ENCODE measurements around the gene TREML1. TPM values are rescaled to one million over a fixed set of nuclear protein-coding genes. Genes with fewer than 3 reads are reported as not detected.

The TREML1 gene
- polyA plus RNA-seq, 3 donors, result 0.65 to 3.6 (median 2.6) TPM

- no peak overlapping the region for H3K27ac ChIP-seq (ENCODE audit: low read depth in 1 of 2, low read length in 2 of 2)
- Mint-ChIP-seq H3K36me3 (peaks cover 0 to 14% of the 10 kb centered on the region in 2 donors), H3K4me3 (no peak overlapping the region), H3K4me1 (no peaks in the 10 kb centered on the region), H3K27ac (no peak overlapping the region), H3K9me3 (no peaks in the 10 kb centered on the region), H3K27me3 (ENCODE audit: low read depth in 3 of 3) (no peaks in the 10 kb centered on the region)
- no peak for DNase-seq
- H4K20me1 ChIP-seq (ENCODE audit: insufficient read depth, low read length), result no peaks in the 10 kb centered on the region
- intact Hi-C loops (cut with micrococcal nuclease), result no loop called here
- H2AFZ ChIP-seq (ENCODE audit: insufficient read depth, low read depth, low read length, poor library complexity, severe bottlenecking), result no peak overlapping the region
- no peak overlapping the region for H3K9ac ChIP-seq (ENCODE audit: insufficient read depth, low read length, poor library complexity, severe bottlenecking)
- no peak overlapping the region for H3K4me2 ChIP-seq (replicated peaks; ENCODE audit: extremely low read depth, low read length, poor library complexity, severe bottlenecking)
- H3K9me3 ChIP-seq (replicated peaks in 1 of 2; ENCODE audit: control insufficient read depth in 1 of 2, insufficient read depth in 1 of 2, low read length in 2 of 2), result no peaks in the 10 kb centered on the region
- no peaks in the 10 kb centered on the region for H3K27me3 ChIP-seq (ENCODE audit: control insufficient read depth in 2 of 2, insufficient read depth in 2 of 2, low read length in 2 of 2)
- no peaks in the 10 kb centered on the region for H3K36me3 ChIP-seq (replicated peaks in 1 of 2; ENCODE audit: control insufficient read depth in 1 of 2, insufficient read depth in 2 of 2, low read length in 2 of 2)
- no peaks in the 10 kb centered on the region for H3K4me1 ChIP-seq (ENCODE audit: control insufficient read depth in 1 of 2, insufficient read depth in 2 of 2, low read length in 2 of 2)
- no peak overlapping the region for H3K4me3 ChIP-seq (replicated peaks in 1 of 3; ENCODE audit: low read depth in 2 of 3, low read length in 3 of 3)
- no peaks in the 10 kb centered on the region for H3K79me2 ChIP-seq (ENCODE audit: insufficient read depth, low read length)
- TF ChIP-seq CTCF (IDR thresholded peaks at IDR 0.05), result no peak
Measured at GRCh38 chr6:41136911-41137310, 17.2 kb downstream of the TREML1 start.

DNA sequence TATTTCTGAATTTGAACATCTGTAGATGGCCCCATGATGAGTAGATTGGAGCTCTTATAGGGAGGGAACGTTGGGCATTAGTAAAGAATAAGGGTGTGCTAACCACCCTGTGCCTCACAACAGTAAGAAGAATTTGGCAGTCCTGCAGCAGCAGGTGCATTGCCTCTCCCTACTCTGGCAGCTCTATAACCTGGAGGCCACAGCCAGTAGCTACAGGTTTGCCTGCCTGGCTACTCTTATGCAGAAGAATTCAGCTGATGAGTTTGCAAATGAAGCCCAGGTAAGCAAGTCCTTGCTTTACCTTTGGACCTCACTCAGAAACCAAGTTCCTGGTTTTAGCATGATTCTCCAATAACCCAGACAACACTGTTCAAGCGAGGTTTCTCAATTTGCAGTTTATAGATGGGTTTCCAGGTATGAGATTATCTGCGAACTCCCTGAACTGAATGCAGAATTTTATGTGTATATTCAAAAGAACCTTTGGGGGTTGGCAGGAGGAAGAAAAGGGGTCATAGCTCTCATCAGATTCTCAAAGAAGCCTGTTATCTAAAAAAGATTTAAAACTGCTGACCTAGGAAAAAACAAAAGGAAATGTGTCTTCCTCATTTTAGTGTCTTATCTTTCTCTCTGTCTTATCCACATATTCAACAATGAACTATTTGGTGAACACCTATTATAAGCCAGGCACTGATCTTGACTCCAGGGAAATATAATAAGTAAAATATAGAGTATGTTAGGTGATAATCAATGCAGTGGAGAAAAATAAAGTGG lies 18.9 kb downstream of the TREML1 start:
- H3K9me3 Mint-ChIP-seq, result no peaks in the 10 kb centered on the region
- Histone ChIP-seq H3K4me3 (replicated peaks in 1 of 3; ENCODE audit: low read depth in 2 of 3, low read length in 3 of 3) (no peak overlapping the region), H3K36me3 (replicated peaks in 1 of 2; ENCODE audit: control insufficient read depth in 1 of 2, insufficient read depth in 2 of 2, low read length in 2 of 2) (no peaks in the 10 kb centered on the region), H3K79me2 (ENCODE audit: insufficient read depth, low read length) (no peaks in the 10 kb centered on the region), H3K4me1 (ENCODE audit: control insufficient read depth in 1 of 2, insufficient read depth in 2 of 2, low read length in 2 of 2) (no peaks in the 10 kb centered on the region), H2AFZ (ENCODE audit: insufficient read depth, low read depth, low read length, poor library complexity, severe bottlenecking) (no peak overlapping the region), H3K9me3 (replicated peaks in 1 of 2; ENCODE audit: control insufficient read depth in 1 of 2, insufficient read depth in 1 of 2, low read length in 2 of 2) (no peaks in the 10 kb centered on the region), H3K27ac (ENCODE audit: low read depth in 1 of 2, low read length in 2 of 2) (no peak overlapping the region), H3K9ac (ENCODE audit: insufficient read depth, low read length, poor library complexity, severe bottlenecking) (no peak overlapping the region), H4K20me1 (ENCODE audit: insufficient read depth, low read length) (no peaks in the 10 kb centered on the region), H3K4me2 (replicated peaks; ENCODE audit: extremely low read depth, low read length, poor library complexity, severe bottlenecking) (no peak overlapping the region), H3K27me3 (ENCODE audit: control insufficient read depth in 2 of 2, insufficient read depth in 2 of 2, low read length in 2 of 2) (no peaks in the 10 kb centered on the region)
- peaks cover 0 to 12% of the 10 kb centered on the region in 2 donors for H3K36me3 Mint-ChIP-seq
- no peak for TF ChIP-seq CTCF (IDR thresholded peaks at IDR 0.05)
- DNase-seq, result no peak
- peaks cover 0 to 1% (median 0%) of the 10 kb centered on the region in 3 donors for H3K27me3 Mint-ChIP-seq (ENCODE audit: low read depth in 3 of 3)
- H3K4me3 Mint-ChIP-seq, result no peak overlapping the region
- intact Hi-C loops (cut with micrococcal nuclease), result no loop called here
- H3K4me1 Mint-ChIP-seq, result no peaks in the 10 kb centered on the region
- WGBS (ENCODE audit: insufficient coverage), result no CpG with 5 or more reads among the region's 3 CpGs
- no peak overlapping the region for H3K27ac Mint-ChIP-seq
